Activated CD8-positive, alpha-beta memory T cell treated with anti-CD3 and anti-CD28 coated beads for 4 hours (primary cell): ENCODE measurements around the gene DOCK4.

ENCODE experiments used
- DNase-seq, 2 donors: peaks; one replicate each; pipeline ENCODE4 v3.0.0-alpha.2; 2020; ENCODE audit warnings: low read depth in 2 of 2

DOCK4 gene

DNA sequence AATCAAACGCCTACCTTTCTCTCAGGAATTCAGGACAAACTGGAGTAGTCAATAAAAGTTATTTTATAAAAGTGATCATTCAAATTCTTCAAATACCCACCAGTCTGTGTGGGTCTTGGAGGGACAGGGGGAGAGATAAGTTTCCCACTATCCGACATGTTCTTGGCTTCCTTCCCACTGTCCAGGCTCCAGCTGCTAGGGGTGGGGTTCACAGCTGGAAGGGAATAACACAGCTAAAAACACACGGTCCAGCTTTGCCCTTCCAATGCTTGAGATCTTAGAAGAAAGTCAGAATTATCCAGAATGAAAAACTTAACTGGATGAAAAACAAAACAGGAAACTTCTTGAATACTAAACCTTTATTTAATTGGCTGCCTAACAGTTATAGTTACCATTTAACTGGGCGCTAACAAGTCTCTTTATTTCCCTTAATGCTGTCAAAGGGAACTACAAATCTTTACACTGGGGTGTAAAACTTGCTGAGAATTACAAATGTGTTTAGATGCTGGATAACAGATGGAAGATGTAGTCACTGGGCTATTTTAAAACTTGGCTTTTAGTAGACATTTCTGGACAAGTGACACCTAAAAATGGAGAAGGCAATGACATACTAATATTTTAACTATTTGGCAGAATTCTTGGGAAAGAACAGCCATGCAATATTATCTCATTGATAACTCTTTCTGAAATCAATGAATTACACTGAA is 471.1 kb downstream of the DOCK4 start:
- DNase-seq, result no peak

DNA sequence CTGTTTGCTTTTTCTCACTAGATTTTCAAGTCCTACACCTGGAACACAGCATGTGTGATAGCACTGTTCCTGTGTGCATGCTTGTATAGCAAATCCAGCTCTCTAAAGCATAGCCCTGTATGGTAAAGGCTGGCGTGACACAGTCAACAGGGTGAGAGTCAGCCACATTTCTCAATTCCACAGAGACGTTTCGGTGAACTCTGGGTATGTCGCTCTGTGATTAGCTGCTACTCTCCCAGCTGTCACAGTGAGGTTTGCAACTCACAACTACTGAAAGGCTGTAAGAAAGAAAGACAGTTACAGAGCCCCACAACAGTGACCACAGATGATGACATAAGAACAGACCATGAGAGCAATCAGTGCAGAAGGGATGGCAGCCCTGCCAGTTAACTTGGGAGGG is 473.3 kb downstream of the DOCK4 start:
- DNase-seq, result no peak

DNA sequence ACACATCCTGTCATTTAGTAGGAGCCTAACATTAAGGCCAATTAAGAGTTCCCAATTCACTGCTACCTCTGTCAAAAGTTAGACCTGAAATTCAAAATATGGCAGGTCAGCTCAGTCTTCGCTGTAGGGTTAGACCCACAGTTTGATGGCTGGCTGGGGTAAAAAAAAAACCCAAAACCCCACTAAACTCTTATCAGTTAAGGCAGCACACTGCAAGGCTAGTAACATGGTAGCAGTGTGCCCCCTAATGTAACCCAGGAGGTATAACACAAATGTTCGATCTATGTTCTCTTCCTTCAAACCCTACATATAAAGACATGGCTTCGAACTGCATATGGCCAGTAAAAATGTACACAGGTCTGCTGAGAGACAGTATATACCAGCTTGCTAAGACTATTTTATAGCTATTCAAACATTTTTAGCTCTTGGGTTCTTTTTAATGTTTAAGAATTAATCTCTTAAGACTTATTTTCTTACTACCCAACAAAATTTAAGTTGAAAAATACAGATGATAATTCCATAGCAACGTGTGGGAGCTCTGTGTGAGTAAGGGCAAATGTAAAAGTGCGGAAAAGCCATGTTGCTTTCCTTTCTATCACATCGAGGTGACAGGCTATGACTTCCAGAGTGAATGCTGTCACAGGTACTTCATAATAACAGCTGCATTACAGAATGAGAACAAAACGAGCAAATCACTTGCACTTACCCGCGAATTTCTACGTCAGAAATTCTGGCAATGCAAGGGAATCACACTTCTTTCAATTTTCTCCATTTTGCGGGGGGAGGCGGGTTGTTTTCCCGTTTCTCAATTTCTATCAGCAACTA is 475.5 kb downstream of the DOCK4 start:
- no peak for DNase-seq

- DNase-seq, result no peak
Measured at GRCh38 chr7:111730057-111730456, 476.1 kb downstream of the DOCK4 start.

DNA sequence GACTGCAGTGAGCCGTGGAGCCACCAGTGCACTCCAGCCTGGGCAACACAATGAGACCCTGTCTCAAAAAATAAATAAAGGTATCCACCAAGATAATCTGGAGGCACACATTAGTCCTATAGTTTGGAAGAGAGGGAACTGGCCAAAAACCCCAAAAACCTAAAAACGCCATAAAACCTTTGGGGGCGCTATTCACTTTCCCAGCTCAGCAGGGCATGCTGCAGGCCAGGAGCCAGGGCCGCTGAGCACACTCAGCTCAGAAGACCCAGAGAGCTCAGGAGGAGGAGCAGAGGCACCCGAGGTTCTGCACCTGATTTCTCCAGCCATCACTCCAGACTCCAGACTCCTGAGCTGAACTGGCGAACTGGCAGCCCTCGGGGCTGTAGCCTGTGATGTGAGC is 476.7 kb downstream of the DOCK4 start:
- no peak for DNase-seq

DNA sequence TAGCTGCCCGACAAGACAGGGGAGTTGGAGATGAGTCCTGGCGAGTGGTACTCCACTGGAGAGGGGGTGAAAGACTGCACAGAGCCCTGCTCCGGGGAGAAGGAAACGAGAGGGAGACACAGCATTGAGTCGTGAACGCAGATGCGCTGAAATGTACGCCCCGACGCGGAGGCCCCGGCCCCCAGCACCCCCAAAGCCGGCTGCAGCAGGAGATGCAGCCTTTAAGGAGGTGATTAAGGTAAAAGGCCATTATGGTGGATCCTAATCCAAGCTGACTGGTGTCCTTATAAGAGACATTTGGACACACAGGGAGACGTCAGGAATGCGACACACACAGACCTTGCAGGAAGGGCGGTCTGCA is 477.6 kb downstream of the DOCK4 start:
- DNase-seq, result no peak

GRCh38 chr7:111727905-111728634 is 478.1 kb downstream of the DOCK4 start:
- no peak for DNase-seq

- no peak for DNase-seq
Measured at GRCh38 chr7:111718886-111719285, 487.3 kb downstream of the DOCK4 start.

GRCh38 chr7:111711426-111712065 is 494.7 kb downstream of the DOCK4 start:
- no peak for DNase-seq

GRCh38 chr7:111710839-111711380 is 495.3 kb downstream of the DOCK4 start:
- no peak for DNase-seq

GRCh38 chr7:111708072-111708471 is 498.1 kb downstream of the DOCK4 start:
- no peak for DNase-seq

- DNase-seq, result no peak
Measured at GRCh38 chr7:111705807-111706206, 500.4 kb downstream of the DOCK4 start.

DNA sequence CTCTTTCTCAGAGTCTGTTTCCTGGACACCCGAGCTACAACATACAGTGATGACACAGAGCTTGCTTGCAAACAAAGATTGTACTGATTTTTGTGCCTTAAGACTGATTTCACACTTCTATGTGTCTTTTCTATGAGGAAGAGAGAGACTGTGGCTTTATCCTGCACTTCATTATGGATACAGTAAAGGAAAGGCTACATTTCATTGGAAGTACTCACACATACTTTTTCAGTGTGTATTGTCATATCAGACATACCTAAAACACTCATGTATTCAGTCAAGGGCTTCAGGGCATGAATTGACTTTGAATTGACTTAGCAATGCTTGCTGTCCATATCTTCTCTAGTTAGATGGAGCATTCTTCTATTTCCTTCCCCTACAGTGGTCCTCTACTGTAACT is 508.4 kb downstream of the DOCK4 start:
- DNase-seq, result no peak

- DNase-seq, result no peak
Measured at GRCh38 chr7:111694376-111694775, 511.8 kb downstream of the DOCK4 start.

DNA sequence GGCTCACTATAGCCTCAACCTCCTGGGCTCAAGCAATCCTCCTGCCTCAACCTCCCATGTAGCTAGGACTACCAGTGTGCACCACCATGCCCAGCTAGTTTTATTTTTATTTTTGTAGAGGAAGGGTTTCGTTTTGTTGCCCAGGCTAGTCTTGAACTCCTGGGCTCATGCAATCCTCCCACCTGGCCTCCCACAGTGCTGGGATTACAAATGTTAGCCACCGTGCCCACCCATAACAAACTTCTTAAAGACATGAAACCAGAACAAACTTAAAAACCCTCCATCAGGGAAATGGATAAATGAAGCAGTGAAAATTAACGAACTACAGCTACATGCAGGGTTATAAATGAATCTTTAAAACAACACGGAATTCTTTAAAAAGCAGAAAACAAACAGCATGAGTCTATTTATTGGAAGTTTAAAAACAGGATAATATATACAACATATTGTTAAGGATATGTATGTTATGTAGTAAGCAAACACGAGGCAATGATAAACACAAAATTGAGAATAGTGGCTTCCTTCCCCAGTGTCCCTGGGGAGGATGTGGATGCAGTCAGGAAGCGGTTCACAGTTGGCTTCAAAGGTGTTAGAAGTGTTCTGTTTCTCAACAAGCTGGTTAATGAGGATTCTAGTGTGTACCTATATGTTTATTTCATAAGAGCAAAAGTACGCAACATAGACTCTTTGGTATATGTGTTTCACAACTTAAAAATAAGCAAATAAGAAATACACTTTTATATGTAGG is 515.7 kb downstream of the DOCK4 start:
- DNase-seq, result no peak

GRCh38 chr7:111685349-111685748 is 520.9 kb downstream of the DOCK4 start:
- no peak for DNase-seq

DNA sequence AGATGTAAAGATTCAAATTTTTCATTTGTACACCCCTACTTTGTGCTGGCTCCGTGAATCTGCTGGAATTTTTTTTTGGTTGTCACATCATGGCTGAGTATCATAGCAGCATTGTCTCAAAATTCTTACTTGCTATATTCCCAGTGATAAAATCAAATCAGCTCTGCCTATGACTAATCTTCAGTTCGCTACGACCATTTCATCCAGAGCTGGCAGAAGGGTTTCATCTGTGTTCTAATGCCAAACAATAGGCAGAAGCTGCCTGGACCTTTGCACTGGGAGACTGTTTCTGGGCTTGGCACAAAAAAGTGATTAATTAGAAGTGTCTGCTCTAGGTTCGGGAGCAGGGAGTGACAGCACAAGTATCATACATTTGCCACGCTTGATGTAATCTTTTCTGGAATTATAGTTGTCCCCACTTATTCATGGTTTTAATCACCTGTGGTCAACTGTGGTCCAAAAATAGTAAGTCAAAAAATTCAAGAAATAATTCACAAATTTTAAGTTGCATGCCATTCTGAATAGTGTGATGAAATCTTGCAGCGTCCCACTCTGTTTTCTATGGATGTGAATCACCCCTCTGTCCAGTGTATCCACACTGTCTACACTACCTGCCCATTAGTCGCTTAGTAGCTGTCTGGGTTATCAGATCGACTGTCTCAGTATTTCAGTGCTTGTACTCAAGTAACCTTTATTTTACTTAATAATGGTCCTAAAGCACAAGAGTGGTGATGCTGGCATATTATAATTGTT is 523.4 kb downstream of the DOCK4 start:
- no peak for DNase-seq

DNA sequence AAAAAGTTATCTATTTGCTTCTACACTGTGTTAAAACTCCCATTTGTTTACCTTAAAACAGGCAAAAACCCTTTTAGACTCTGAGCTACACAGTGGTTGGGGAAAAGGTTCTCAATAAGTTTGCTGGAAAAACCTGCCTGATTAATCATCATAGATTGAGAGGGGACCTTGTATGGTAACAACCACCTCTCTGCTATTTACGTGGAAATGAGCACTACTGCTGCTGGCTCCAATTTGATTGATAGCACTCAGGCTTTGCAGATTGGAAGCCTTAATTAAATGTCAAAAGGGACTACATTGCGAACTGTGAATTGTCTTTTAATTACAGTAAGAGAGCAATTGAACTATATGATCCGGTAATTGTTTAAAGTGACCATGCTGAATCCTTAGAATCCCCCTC is 525.0 kb downstream of the DOCK4 start:
- DNase-seq, result no peak

DNA sequence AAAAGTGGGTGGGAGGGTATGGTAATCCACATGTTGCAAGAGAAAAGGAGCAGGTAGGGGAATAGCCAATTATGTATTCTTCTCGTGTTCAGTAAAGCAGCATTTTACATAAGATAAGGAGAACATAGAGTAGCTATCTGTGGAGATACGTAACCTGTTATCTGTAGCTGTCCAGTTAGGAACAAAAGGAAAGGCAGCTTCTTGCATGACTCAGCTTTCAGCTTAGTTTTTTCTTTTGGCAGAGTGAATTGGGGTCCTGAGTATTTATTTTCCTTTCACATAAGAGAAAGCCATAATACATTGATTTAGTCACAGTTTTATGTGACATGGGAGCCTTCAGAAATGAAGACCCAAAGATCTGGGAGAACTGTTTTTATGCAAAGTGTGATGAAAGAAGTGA is 527.2 kb downstream of the DOCK4 start:
- no peak for DNase-seq

DNA sequence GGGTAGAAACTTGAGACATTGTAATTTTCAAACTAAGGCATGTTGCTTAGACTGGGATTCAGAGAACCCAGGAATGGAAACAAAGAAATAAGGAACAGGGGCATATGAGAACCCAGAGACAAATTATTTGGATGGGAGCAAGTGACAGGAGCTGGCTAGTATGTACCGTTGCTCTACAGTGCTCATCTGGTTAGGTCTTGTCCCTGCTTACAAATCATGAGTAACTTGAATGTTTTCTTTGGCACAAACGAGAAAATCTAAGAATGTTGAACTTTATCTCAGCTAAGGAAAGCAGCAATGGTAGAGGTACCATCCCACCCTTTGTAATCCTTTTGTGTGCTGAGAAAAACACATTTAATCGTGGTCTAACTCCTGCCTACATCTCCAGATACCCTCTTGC is 527.9 kb downstream of the DOCK4 start:
- DNase-seq, result no peak

GRCh38 chr7:111677848-111678247 is 528.4 kb downstream of the DOCK4 start:
- no peak for DNase-seq
